Measurements from ENCODE around the gene CA5A. TPM values are rescaled to one million over a fixed set of nuclear protein-coding genes. Genes with fewer than 3 reads are reported as not detected.
"Not testable (repeated sequence)": the region's sequence is repeated elsewhere in the genome, so short reads cannot be mapped to it uniquely, and the experiment has no call there.

CA5A gene
- not detected in 2 replicates for total RNA-seq

DNA sequence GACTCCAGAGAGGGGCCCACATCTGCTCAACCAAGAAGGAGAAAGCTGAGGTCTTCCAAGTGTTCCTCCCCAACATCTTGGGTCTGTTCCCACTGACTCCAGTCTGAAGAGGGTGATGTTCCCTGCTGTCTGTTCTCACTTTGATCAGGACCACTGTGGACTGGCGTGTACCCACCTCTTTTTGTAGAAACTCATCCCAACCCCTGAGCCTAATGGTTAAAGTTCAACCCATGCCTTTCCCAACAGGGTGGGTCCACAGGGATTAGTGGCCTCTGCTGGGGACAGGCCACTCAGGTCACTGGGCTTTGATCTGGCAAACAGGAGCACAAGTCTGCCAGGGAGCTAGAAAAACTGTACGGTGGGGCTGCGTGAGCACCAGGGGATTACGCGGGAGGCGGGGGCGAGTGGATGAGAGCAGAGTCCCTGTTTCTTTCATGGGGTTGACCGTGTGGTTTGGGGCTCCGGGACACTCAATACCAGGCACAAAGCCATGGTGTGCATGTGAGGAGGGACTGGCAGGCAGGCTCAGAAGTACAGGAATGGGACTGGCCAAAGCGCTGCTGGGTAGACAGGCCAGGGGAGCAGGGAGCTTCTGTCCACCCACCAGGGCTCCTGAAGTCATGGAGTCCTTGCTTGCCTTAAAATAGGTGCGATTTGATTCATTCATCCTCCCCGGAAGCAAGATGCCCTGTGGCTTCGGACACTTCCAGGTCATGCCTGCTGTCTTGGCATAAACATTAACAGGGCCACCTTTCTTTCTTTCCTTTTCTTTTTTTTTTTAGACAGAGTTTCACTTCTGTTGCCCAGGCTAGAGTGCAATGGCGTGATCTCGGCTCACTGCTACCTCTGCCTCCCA, at the start of gene CA5A:
TSS of gene CA5A (minus strand) at position 155 of the 856 bp plus-strand sequence. CDS start at position 76, 79 bp downstream.
- POLR2A ChIA-PET: interaction anchor here (0.6 kb wide), 1 partner anchor 1989 kb away, joined by 3 read pairs; no protein-coding TSS in a partner anchor
- CTCF ChIA-PET: interaction anchor here (0.8 to 1.0 kb wide), 2 partner anchors 10 to 158 kb away, joined by 3 read pairs; no protein-coding TSS in a partner anchor
- Mint-ChIP-seq H3K27ac (no peak within 1 kb of the TSS), H3K36me3 (ENCODE audit: low read depth) (no peaks in the 10 kb centered on the region), H3K4me3 (no peak within 1 kb of the TSS), H3K4me1 (peaks cover 12% of the 10 kb centered on the region), H3K9me3 (no peaks in the 10 kb centered on the region), H3K27me3 (peaks cover 3% of the 10 kb centered on the region)
- ATAC-seq (ENCODE audit: low read depth) (no peak), DNase-seq (no peak)
- intact Hi-C loops (cut with micrococcal nuclease): no loop called here
- TF ChIP-seq, protein P1, sequence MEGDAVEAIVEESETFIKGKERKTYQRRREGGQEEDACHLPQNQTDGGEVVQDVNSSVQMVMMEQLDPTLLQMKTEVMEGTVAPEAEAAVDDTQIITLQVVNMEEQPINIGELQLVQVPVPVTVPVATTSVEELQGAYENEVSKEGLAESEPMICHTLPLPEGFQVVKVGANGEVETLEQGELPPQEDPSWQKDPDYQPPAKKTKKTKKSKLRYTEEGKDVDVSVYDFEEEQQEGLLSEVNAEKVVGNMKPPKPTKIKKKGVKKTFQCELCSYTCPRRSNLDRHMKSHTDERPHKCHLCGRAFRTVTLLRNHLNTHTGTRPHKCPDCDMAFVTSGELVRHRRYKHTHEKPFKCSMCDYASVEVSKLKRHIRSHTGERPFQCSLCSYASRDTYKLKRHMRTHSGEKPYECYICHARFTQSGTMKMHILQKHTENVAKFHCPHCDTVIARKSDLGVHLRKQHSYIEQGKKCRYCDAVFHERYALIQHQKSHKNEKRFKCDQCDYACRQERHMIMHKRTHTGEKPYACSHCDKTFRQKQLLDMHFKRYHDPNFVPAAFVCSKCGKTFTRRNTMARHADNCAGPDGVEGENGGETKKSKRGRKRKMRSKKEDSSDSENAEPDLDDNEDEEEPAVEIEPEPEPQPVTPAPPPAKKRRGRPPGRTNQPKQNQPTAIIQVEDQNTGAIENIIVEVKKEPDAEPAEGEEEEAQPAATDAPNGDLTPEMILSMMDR (IDR thresholded peaks at IDR 0.05): no peak

GRCh38 chr16:87985493-87985892, 49.2 kb upstream of the CA5A start:
- H3K4me3 Mint-ChIP-seq; ATAC-seq (ENCODE audit: low read depth); CTCF ChIA-PET; DNase-seq; H3K9me3 Mint-ChIP-seq; POLR2A ChIA-PET; H3K27me3 Mint-ChIP-seq: not testable (repeated sequence)
- Mint-ChIP-seq H3K27ac (peak overlapping the region; percentile 89), H3K36me3 (ENCODE audit: low read depth) (peaks cover 72% of the 10 kb centered on the region), H3K4me1 (peaks cover 44% of the 10 kb centered on the region)
- intact Hi-C loops (cut with micrococcal nuclease): loop anchor here (10.0 kb wide), 1 partner anchor 59 kb away; no protein-coding TSS in a partner anchor

- peaks cover 44% of the 10 kb centered on the region for H3K4me1 Mint-ChIP-seq
- no peak for ATAC-seq (ENCODE audit: low read depth)
- intact Hi-C loops (cut with micrococcal nuclease): loop anchor here (5.0 to 10.0 kb wide), 2 partner anchors 60 to 453 kb away; no protein-coding TSS in a partner anchor
- no peaks in the 10 kb centered on the region for H3K27me3 Mint-ChIP-seq
- POLR2A ChIA-PET: interaction anchor here (0.5 to 2.0 kb wide), 3 partner anchors 28 to 84 kb away, joined by 3 to 6 read pairs (median 4); partner anchors contain the start of gene BANP
- TF ChIP-seq, protein P1 (IDR thresholded peaks at IDR 0.05): no peak
- H3K27ac Mint-ChIP-seq: peak overlapping the region; percentile 89
- H3K9me3 Mint-ChIP-seq: no peaks in the 10 kb centered on the region
- CTCF ChIA-PET: interaction anchor here (1.5 kb wide), 1 partner anchor 451 kb away, joined by 3 read pairs; no protein-coding TSS in a partner anchor
- H3K36me3 Mint-ChIP-seq (ENCODE audit: low read depth): peaks cover 75% of the 10 kb centered on the region
- H3K4me3 Mint-ChIP-seq: no peak overlapping the region
- no peak for DNase-seq
Observed at GRCh38 chr16:87984632-87985267, 48.4 kb upstream of the CA5A start.

- peaks cover 44% of the 10 kb centered on the region for H3K4me1 Mint-ChIP-seq
- H3K36me3 Mint-ChIP-seq (ENCODE audit: low read depth): peaks cover 75% of the 10 kb centered on the region
- not testable (repeated sequence) for DNase-seq; H3K27me3 Mint-ChIP-seq; H3K9me3 Mint-ChIP-seq; H3K4me3 Mint-ChIP-seq; ATAC-seq (ENCODE audit: low read depth)
- H3K27ac Mint-ChIP-seq: peak overlapping the region; percentile 89
- ChIA-PET POLR2A (interaction anchor here (0.5 to 2.0 kb wide), 4 partner anchors 27 to 85 kb away, joined by 3 to 6 read pairs (median 4); partner anchors contain the start of gene BANP), CTCF (interaction anchor here (1.5 kb wide), 1 partner anchor 452 kb away, joined by 3 read pairs; no protein-coding TSS in a partner anchor)
- intact Hi-C loops (cut with micrococcal nuclease): loop anchor here (5.0 to 10.0 kb wide), 2 partner anchors 61 to 453 kb away; no protein-coding TSS in a partner anchor
Observed at GRCh38 chr16:87984180-87984579, 47.9 kb upstream of the CA5A start.

DNA sequence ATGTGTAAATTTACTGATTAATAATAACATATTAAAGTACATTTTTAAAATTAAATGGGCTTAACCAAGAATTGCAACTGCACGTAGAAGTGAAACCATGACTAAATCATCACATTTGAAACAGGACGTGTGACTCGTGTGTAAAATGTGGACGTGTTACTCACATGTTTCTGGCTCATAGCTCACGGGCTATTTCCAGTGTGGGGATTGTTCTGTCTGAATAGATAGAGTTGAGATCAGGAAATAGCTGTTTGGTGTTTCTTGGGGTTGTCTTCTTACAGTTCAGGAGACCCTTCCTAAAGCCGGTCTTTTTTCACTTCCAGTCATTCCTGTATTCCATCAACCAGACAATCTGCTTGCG, 47.4 kb upstream of the CA5A start:
- Mint-ChIP-seq H3K4me1 (peaks cover 44% of the 10 kb centered on the region), H3K4me3 (peak overlapping the region; percentile 35), H3K36me3 (ENCODE audit: low read depth) (peaks cover 75% of the 10 kb centered on the region), H3K27ac (peak overlapping the region; percentile 89)
- DNase-seq, H3K9me3 Mint-ChIP-seq, H3K27me3 Mint-ChIP-seq: not testable (repeated sequence)
- POLR2A ChIA-PET: interaction anchor here (1.0 to 2.0 kb wide), 3 partner anchors 27 to 59 kb away, joined by 4 to 6 read pairs (median 4); partner anchors contain the start of gene BANP
- peak; percentile 72 for ATAC-seq (ENCODE audit: low read depth)
- intact Hi-C loops (cut with micrococcal nuclease): loop anchor here (5.0 to 10.0 kb wide), 2 partner anchors 61 to 454 kb away; no protein-coding TSS in a partner anchor
- CTCF ChIA-PET: interaction anchor here (1.5 kb wide), 1 partner anchor 452 kb away, joined by 3 read pairs; no protein-coding TSS in a partner anchor

DNA sequence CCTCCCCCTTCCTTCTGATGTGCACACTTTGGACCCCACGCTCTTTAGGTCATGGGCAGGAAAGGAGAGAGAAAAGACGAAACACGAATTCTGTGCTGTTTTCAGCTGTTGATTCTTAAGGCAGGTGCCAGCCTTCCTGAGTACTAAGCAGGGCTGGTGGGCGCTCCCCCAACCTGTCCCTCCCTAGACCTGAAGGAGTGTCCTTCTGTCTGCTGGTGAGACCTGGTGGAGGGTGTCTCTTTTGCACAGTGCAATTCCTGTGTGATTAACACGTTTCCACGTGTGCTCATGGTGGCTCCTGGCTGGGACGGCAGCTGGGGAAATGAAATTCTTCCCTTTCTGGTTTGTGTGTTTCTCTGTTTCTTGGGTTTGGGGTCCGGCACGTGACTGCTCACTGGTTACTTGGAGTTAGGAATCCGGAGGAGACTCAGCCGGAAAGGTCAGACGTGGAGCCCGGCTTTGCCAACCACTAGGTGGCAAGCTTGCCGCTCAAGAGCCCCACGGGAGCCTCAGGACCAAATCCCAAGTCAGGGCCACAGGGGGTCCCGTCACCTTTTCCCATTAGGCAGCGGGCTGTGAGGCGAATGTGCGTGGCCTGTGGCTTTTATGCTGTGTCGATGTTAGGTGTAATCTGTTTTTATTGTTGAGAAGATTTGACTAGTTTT, 46.9 kb upstream of the CA5A start:
- not testable (repeated sequence) for H3K27me3 Mint-ChIP-seq, H3K9me3 Mint-ChIP-seq, DNase-seq
- peak; percentile 45 for ATAC-seq (ENCODE audit: low read depth)
- peaks cover 77% of the 10 kb centered on the region for H3K36me3 Mint-ChIP-seq (ENCODE audit: low read depth)
- peak overlapping the region; percentile 89 for H3K27ac Mint-ChIP-seq
- CTCF ChIA-PET: interaction anchor here (1.3 kb wide), 1 partner anchor 455 kb away, joined by 5 read pairs; no protein-coding TSS in a partner anchor
- H3K4me1 Mint-ChIP-seq: peaks cover 44% of the 10 kb centered on the region
- intact Hi-C loops (cut with micrococcal nuclease): loop anchor here (5.0 to 10.0 kb wide), 2 partner anchors 62 to 454 kb away; no protein-coding TSS in a partner anchor
- H3K4me3 Mint-ChIP-seq: peak overlapping the region; percentile 41
- POLR2A ChIA-PET: interaction anchor here (1.0 to 2.0 kb wide), 3 partner anchors 26 to 58 kb away, joined by 4 to 6 read pairs (median 4); partner anchors contain the start of gene BANP

Measured in activated B cell treated with CpG ODN at 0.5 μM for 24 hours (primary cell).